GM23338 (cell line): ENCODE data around the gene PMAIP1. TPM values are rescaled to one million over a fixed set of nuclear protein-coding genes. Genes with fewer than 3 reads are reported as not detected.
A peak's percentile ranks its signal among the peaks of the same experiment; 100 is the strongest.

ENCODE experiments used
- ATAC-seq: fragments of 200-7000 bp; cut with Tn5 transposase; 3 replicates; pipeline ENCODE4 v1.9.1; 2020
- DNase-seq: peaks from one replicate; pipeline ENCODE4 v3.0.0-alpha.2; 2015; ENCODE audit warnings: low spot score
- H2AFZ ChIP-seq: fragments of 200-600 bp; sonication (generic); 2 replicates; pipeline ENCODE4 v1.8.0; 2016; ENCODE audit warnings: antibody characterized with exemption, mild to moderate bottlenecking, moderate library complexity
- H3F3A ChIP-seq: fragments of 200-600 bp; sonication (generic); replicated peaks from 2 replicates; pipeline ENCODE4 v1.8.0; 2017; ENCODE audit warnings: antibody characterized with exemption, mixed run types, low read depth
- H3K27ac ChIP-seq: fragments of 200-600 bp; sonication (generic); 2 replicates; pipeline ENCODE4 v1.6.1; 2016; ENCODE audit warnings: low read depth
- H3K27me3 ChIP-seq: fragments of 200-600 bp; sonication (generic); 2 replicates; pipeline ENCODE4 v1.8.0; 2016; ENCODE audit warnings: mild to moderate bottlenecking, mixed run types, moderate library complexity; ENCODE audit not compliant: insufficient read depth
- H3K36me3 ChIP-seq: fragments of 200-600 bp; sonication (generic); 2 replicates; pipeline ENCODE4 v1.8.0; 2016; ENCODE audit warnings: mild to moderate bottlenecking; ENCODE audit not compliant: insufficient read depth
- H3K4me1 ChIP-seq: fragments of 200-600 bp; sonication (generic); 2 replicates; pipeline ENCODE4 v1.8.0; 2016; ENCODE audit warnings: mild to moderate bottlenecking, moderate library complexity; ENCODE audit not compliant: insufficient read depth
- H3K4me2 ChIP-seq: fragments of 200-600 bp; sonication (generic); 2 replicates; pipeline ENCODE4 v1.7.1; 2017; ENCODE audit warnings: mixed run types
- H3K4me3 ChIP-seq: fragments of 200-600 bp; sonication (generic); 2 replicates; pipeline ENCODE4 v1.6.1; 2016; ENCODE audit warnings: mixed run types
- H3K79me2 ChIP-seq: fragments of 200-600 bp; sonication (generic); replicated peaks from 2 replicates; pipeline ENCODE4 v1.8.0; 2017; ENCODE audit warnings: mild to moderate bottlenecking; ENCODE audit not compliant: insufficient read depth
- H3K9me2 ChIP-seq: fragments of 200-600 bp; sonication (generic); 2 replicates; pipeline ENCODE4 v1.8.0; 2017; ENCODE audit not compliant: insufficient read depth
- H4K20me1 ChIP-seq: fragments of 200-600 bp; sonication (generic); replicated peaks from 2 replicates; pipeline ENCODE4 v1.8.0; 2017; ENCODE audit warnings: mild to moderate bottlenecking; ENCODE audit not compliant: insufficient read depth
- H3K27ac Mint-ChIP-seq: 2 replicates; pipeline ENCODE4 v1.8.0; 2020; ENCODE audit warnings: inconsistent platforms, mild to moderate bottlenecking, moderate library complexity, mixed read lengths
- H3K27me3 Mint-ChIP-seq: 3 replicates; pipeline ENCODE4 v1.8.0; 2022; ENCODE audit warnings: low read depth, mild to moderate bottlenecking, moderate library complexity, mixed read lengths, inconsistent platforms; ENCODE audit not compliant: insufficient read depth, poor library complexity
- H3K36me3 Mint-ChIP-seq: 3 replicates; pipeline ENCODE4 v1.8.0; 2021; ENCODE audit warnings: low read depth, mild to moderate bottlenecking, inconsistent platforms, moderate library complexity, mixed read lengths
- H3K4me1 Mint-ChIP-seq: 3 replicates; pipeline ENCODE4 v1.8.0; 2020; ENCODE audit warnings: mild to moderate bottlenecking, inconsistent platforms, mixed read lengths
- H3K4me3 Mint-ChIP-seq: 3 replicates; pipeline ENCODE4 v1.8.0; 2021; ENCODE audit warnings: moderate library complexity, mild to moderate bottlenecking, inconsistent platforms, mixed read lengths
- H3K9me3 Mint-ChIP-seq: 3 replicates; pipeline ENCODE4 v1.8.0; 2020; ENCODE audit warnings: moderate library complexity, mild to moderate bottlenecking, inconsistent platforms, mixed read lengths
- CREB1 ChIP-seq: fragments of 250-450 bp; sonication (Bioruptor Pico); IDR thresholded peaks from 2 replicates; pipeline ENCODE4 v1.5.0; 2020; ENCODE audit warnings: low read depth, mild to moderate bottlenecking, moderate library complexity
- EZH2 ChIP-seq: fragments of 200-600 bp; sonication (generic); IDR thresholded peaks from one replicate; pipeline ENCODE4 v1.8.0; 2017; ENCODE audit warnings: antibody characterized with exemption, mild to moderate bottlenecking, low read depth; ENCODE audit not compliant: unreplicated experiment
- EZH2phosphoT487 ChIP-seq: fragments of 200-600 bp; sonication (generic); IDR thresholded peaks from one replicate; pipeline ENCODE4 v1.8.1; 2018; ENCODE audit warnings: antibody characterized with exemption; ENCODE audit not compliant: unreplicated experiment
- JUNB ChIP-seq: IDR thresholded peaks from one replicate; pipeline ENCODE4 v1.6.1; 2016; ENCODE audit warnings: antibody characterized with exemption; ENCODE audit not compliant: unreplicated experiment
- NANOG ChIP-seq: IDR thresholded peaks from 2 replicates; pipeline ENCODE4 v1.6.1; 2016; ENCODE audit warnings: antibody characterized with exemption, borderline replicate concordance
- POLR2AphosphoS5 ChIP-seq: IDR thresholded peaks from 2 replicates; pipeline ENCODE4 v1.6.1; 2016; ENCODE audit warnings: antibody characterized with exemption, low read depth
- STAT1 ChIP-seq: IDR thresholded peaks from one replicate; pipeline ENCODE4 v1.6.1; 2016; ENCODE audit warnings: antibody characterized with exemption; ENCODE audit not compliant: unreplicated experiment
- ZNF114 ChIP-seq: fragments of 250-450 bp; sonication (Bioruptor Pico); IDR thresholded peaks from 2 replicates; pipeline ENCODE4 v1.5.0; 2020; ENCODE audit warnings: mild to moderate bottlenecking, moderate library complexity
- ZNF331 ChIP-seq: fragments of 250-450 bp; sonication (Bioruptor Pico); IDR thresholded peaks from 2 replicates; pipeline ENCODE4 v1.5.0; 2020; ENCODE audit warnings: low read depth, mild to moderate bottlenecking, moderate library complexity
- polyA plus RNA-seq: library from polyadenylated mRNA; unstranded; fragments of >200 nt; fragmentation: Nextera tagmentation; extraction: Ambion mirVana; gene quantifications from 2 replicates; pipeline ENCODE4 v1.2.1, GENCODE V29; 2016
- total RNA-seq: library from RNA; depleted of rRNA; stranded (reverse); fragments of >200 nt; shearing (Covaris generic); gene quantifications from 2 replicates; pipeline ENCODE4 v1.2.3, GENCODE V29; 2014
- TF ChIP-seq, protein P1 (sequence below): IDR thresholded peaks from one replicate; pipeline ENCODE4 v1.6.1; 2018; ENCODE audit warnings: antibody characterized with exemption; ENCODE audit not compliant: unreplicated experiment
- TF ChIP-seq, protein P2 (sequence below): fragments of 250-450 bp; sonication (Bioruptor Pico); IDR thresholded peaks from 2 replicates; pipeline ENCODE4 v1.5.0; 2020; ENCODE audit warnings: mild to moderate bottlenecking, moderate library complexity
- TF ChIP-seq, protein P3 (sequence below): IDR thresholded peaks from 2 replicates; pipeline ENCODE4 v1.6.1; 2016; ENCODE audit warnings: antibody characterized with exemption
- TF ChIP-seq, protein P4 (sequence below), 2 experiments: fragments of 200-600 bp in 1 of 2; sonication (generic) in 1 of 2; conservative IDR thresholded peaks; 2 replicates each; pipeline versions ENCODE4 v1.5.1 to v1.6.1; 2016 to 2017; ENCODE audit warnings: antibody characterized with exemption in 2 of 2, low read depth in 2 of 2, mild to moderate bottlenecking in 2 of 2, moderate library complexity in 1 of 2

The PMAIP1 gene
- total and polyA plus RNA-seq, 2 experiments from 2014 or later: 156 to 296 TPM

DNA sequence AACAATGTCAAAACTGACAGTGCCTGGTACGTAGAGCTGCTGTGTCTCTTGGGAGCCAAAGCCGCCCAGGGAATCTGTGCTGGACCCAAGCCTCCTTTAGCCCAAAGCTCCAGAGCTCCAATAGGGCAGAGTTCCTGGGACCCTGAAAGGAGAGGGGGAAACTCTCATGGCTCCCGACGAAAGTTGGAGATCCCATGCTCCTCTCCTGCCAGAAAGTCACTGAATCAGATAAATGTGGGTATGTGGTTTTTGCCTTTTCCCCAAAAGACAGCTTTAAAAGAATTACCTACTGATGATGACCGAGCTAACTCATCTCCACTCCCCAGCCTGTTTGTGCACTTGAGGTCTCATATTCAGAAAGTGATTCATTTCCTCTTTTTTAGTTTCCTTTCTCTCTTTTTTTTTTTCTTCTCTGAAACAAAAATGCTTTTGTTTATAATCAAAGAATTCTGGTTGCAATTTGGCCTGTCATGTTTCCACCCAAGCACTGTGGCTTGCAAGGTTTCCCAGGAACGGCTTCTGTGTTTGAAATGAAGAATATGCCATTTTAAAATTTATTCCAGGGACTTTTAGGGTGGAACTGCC, 14.1 kb upstream of the PMAIP1 start:
- DNase-seq (no peak), ATAC-seq (no peak)
- Mint-ChIP-seq H3K36me3 (no peaks in the 10 kb centered on the region), H3K27ac (no peak overlapping the region), H3K27me3 (peaks cover 4% of the 10 kb centered on the region), H3K4me1 (peaks cover 12% of the 10 kb centered on the region), H3K9me3 (peaks cover 5% of the 10 kb centered on the region; the same call in 2 of the 3 replicates), H3K4me3 (no peak overlapping the region)
- H3K4me2 ChIP-seq: no peak overlapping the region
- no peaks in the 10 kb centered on the region for H3K27me3 ChIP-seq
- H3K4me1 ChIP-seq: peaks cover 12% of the 10 kb centered on the region
- no peaks in the 10 kb centered on the region; the same call in 1 of the 2 replicates for H3K36me3 ChIP-seq
- no peaks in the 10 kb centered on the region for H3K79me2 ChIP-seq
- no peak for TF ChIP-seq NANOG
- TF ChIP-seq, protein P1, sequence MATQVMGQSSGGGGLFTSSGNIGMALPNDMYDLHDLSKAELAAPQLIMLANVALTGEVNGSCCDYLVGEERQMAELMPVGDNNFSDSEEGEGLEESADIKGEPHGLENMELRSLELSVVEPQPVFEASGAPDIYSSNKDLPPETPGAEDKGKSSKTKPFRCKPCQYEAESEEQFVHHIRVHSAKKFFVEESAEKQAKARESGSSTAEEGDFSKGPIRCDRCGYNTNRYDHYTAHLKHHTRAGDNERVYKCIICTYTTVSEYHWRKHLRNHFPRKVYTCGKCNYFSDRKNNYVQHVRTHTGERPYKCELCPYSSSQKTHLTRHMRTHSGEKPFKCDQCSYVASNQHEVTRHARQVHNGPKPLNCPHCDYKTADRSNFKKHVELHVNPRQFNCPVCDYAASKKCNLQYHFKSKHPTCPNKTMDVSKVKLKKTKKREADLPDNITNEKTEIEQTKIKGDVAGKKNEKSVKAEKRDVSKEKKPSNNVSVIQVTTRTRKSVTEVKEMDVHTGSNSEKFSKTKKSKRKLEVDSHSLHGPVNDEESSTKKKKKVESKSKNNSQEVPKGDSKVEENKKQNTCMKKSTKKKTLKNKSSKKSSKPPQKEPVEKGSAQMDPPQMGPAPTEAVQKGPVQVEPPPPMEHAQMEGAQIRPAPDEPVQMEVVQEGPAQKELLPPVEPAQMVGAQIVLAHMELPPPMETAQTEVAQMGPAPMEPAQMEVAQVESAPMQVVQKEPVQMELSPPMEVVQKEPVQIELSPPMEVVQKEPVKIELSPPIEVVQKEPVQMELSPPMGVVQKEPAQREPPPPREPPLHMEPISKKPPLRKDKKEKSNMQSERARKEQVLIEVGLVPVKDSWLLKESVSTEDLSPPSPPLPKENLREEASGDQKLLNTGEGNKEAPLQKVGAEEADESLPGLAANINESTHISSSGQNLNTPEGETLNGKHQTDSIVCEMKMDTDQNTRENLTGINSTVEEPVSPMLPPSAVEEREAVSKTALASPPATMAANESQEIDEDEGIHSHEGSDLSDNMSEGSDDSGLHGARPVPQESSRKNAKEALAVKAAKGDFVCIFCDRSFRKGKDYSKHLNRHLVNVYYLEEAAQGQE: no peak
- TF ChIP-seq JUNB: no peak
- no peak for TF ChIP-seq ZNF114 (CRISPR knock-in tag)
- TF ChIP-seq POLR2AphosphoS5: no peak
- no peak for TF ChIP-seq EZH2
- no peak for TF ChIP-seq ZNF331 (CRISPR knock-in tag)
- TF ChIP-seq CREB1 (CRISPR knock-in tag): no peak
- TF ChIP-seq, protein P2, sequence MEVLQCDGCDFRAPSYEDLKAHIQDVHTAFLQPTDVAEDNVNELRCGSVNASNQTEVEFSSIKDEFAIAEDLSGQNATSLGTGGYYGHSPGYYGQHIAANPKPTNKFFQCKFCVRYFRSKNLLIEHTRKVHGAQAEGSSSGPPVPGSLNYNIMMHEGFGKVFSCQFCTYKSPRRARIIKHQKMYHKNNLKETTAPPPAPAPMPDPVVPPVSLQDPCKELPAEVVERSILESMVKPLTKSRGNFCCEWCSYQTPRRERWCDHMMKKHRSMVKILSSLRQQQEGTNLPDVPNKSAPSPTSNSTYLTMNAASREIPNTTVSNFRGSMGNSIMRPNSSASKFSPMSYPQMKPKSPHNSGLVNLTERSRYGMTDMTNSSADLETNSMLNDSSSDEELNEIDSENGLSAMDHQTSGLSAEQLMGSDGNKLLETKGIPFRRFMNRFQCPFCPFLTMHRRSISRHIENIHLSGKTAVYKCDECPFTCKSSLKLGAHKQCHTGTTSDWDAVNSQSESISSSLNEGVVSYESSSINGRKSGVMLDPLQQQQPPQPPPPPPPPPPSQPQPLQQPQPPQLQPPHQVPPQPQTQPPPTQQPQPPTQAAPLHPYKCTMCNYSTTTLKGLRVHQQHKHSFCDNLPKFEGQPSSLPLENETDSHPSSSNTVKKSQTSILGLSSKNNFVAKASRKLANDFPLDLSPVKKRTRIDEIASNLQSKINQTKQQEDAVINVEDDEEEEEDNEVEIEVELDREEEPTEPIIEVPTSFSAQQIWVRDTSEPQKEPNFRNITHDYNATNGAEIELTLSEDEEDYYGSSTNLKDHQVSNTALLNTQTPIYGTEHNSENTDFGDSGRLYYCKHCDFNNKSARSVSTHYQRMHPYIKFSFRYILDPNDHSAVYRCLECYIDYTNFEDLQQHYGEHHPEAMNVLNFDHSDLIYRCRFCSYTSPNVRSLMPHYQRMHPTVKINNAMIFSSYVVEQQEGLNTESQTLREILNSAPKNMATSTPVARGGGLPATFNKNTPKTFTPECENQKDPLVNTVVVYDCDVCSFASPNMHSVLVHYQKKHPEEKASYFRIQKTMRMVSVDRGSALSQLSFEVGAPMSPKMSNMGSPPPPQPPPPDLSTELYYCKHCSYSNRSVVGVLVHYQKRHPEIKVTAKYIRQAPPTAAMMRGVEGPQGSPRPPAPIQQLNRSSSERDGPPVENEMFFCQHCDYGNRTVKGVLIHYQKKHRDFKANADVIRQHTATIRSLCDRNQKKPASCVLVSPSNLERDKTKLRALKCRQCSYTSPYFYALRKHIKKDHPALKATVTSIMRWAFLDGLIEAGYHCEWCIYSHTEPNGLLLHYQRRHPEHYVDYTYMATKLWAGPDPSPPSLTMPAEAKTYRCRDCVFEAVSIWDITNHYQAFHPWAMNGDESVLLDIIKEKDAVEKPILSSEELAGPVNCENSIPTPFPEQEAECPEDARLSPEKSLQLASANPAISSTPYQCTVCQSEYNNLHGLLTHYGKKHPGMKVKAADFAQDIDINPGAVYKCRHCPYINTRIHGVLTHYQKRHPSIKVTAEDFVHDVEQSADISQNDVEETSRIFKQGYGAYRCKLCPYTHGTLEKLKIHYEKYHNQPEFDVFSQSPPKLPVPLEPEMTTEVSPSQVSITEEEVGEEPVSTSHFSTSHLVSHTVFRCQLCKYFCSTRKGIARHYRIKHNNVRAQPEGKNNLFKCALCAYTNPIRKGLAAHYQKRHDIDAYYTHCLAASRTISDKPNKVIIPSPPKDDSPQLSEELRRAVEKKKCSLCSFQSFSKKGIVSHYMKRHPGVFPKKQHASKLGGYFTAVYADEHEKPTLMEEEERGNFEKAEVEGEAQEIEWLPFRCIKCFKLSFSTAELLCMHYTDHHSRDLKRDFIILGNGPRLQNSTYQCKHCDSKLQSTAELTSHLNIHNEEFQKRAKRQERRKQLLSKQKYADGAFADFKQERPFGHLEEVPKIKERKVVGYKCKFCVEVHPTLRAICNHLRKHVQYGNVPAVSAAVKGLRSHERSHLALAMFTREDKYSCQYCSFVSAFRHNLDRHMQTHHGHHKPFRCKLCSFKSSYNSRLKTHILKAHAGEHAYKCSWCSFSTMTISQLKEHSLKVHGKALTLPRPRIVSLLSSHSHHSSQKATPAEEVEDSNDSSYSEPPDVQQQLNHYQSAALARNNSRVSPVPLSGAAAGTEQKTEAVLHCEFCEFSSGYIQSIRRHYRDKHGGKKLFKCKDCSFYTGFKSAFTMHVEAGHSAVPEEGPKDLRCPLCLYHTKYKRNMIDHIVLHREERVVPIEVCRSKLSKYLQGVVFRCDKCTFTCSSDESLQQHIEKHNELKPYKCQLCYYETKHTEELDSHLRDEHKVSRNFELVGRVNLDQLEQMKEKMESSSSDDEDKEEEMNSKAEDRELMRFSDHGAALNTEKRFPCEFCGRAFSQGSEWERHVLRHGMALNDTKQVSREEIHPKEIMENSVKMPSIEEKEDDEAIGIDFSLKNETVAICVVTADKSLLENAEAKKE (CRISPR knock-in tag): no peak
- no peak for TF ChIP-seq EZH2phosphoT487
- TF ChIP-seq, protein P3, sequence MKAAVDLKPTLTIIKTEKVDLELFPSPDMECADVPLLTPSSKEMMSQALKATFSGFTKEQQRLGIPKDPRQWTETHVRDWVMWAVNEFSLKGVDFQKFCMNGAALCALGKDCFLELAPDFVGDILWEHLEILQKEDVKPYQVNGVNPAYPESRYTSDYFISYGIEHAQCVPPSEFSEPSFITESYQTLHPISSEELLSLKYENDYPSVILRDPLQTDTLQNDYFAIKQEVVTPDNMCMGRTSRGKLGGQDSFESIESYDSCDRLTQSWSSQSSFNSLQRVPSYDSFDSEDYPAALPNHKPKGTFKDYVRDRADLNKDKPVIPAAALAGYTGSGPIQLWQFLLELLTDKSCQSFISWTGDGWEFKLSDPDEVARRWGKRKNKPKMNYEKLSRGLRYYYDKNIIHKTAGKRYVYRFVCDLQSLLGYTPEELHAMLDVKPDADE: no peak
- TF ChIP-seq STAT1: no peak
- TF ChIP-seq, protein P4, sequence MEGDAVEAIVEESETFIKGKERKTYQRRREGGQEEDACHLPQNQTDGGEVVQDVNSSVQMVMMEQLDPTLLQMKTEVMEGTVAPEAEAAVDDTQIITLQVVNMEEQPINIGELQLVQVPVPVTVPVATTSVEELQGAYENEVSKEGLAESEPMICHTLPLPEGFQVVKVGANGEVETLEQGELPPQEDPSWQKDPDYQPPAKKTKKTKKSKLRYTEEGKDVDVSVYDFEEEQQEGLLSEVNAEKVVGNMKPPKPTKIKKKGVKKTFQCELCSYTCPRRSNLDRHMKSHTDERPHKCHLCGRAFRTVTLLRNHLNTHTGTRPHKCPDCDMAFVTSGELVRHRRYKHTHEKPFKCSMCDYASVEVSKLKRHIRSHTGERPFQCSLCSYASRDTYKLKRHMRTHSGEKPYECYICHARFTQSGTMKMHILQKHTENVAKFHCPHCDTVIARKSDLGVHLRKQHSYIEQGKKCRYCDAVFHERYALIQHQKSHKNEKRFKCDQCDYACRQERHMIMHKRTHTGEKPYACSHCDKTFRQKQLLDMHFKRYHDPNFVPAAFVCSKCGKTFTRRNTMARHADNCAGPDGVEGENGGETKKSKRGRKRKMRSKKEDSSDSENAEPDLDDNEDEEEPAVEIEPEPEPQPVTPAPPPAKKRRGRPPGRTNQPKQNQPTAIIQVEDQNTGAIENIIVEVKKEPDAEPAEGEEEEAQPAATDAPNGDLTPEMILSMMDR (conservative IDR thresholded peaks at IDR 0.05; ENCODE audit: low read depth in 2 of 2): no peak
- H4K20me1 ChIP-seq: no peaks in the 10 kb centered on the region
- H3F3A ChIP-seq: no peaks in the 10 kb centered on the region
- H2AFZ ChIP-seq: peak overlapping the region; percentile 38; the same call in 1 of the 2 replicates
- no peaks in the 10 kb centered on the region for H3K9me2 ChIP-seq
- H3K27ac ChIP-seq: no peak overlapping the region
- no peak overlapping the region for H3K4me3 ChIP-seq
